OCI-LY7 (cell line): ENCODE measurements around the gene RTCB. TPM values are rescaled to one million over a fixed set of nuclear protein-coding genes. Genes with fewer than 3 reads are reported as not detected.

Experiments used
- BruUV-seq: library from RNA; stranded (reverse); fragments of 400-500 nt; replicated peaks from 2 replicates; lab custom pipeline; 2021; lab: Mats Ljungman, UMichigan
- CTCF ChIA-PET: fragments of 300-600 bp; sonication (Branson Sonifier 250); formaldehyde crosslinking; loops from one replicate; lab custom pipeline; 2022; ENCODE audit warnings: antibody characterized with exemption; ENCODE audit not compliant: unreplicated experiment; lab: Charles Lee
- POLR2A ChIA-PET: fragments of 300-600 bp; sonication (Branson Sonifier 250); formaldehyde crosslinking; loops from one replicate; lab custom pipeline; 2022; ENCODE audit warnings: antibody characterized with exemption; lab: Charles Lee
- DNase-seq: peaks from one replicate; pipeline ENCODE4 v3.0.0-alpha.2; 2015; ENCODE audit warnings: low spot score
- H2AFZ ChIP-seq: fragments of 200-600 bp; sonication (generic), shearing (Covaris generic); 2 replicates; pipeline ENCODE4 v1.6.1; 2014; ENCODE audit warnings: mild to moderate bottlenecking, antibody characterized with exemption, low read length, moderate library complexity
- H3K27ac ChIP-seq: fragments of 200-600 bp; sonication (generic); 2 replicates; pipeline ENCODE4 v1.5.1; 2014; ENCODE audit warnings: mixed run types, low read depth, mild to moderate bottlenecking, moderate library complexity, low read length, inconsistent platforms; ENCODE audit not compliant: poor library complexity, severe bottlenecking
- H3K36me3 ChIP-seq: fragments of 200-600 bp; sonication (generic); 2 replicates; pipeline ENCODE4 v1.6.1; 2014; ENCODE audit warnings: mild to moderate bottlenecking, antibody characterized with exemption, low read length, moderate library complexity, mixed read lengths; ENCODE audit not compliant: insufficient read depth
- H3K4me1 ChIP-seq: fragments of 200-600 bp; sonication (generic); 2 replicates; pipeline ENCODE4 v1.5.1; 2014; ENCODE audit warnings: mild to moderate bottlenecking, low read length; ENCODE audit not compliant: insufficient read depth, poor library complexity, severe bottlenecking
- H3K4me2 ChIP-seq: fragments of 200-600 bp; sonication (generic); 2 replicates; pipeline ENCODE4 v1.6.1; 2014; ENCODE audit warnings: mild to moderate bottlenecking, low read length
- H3K4me3 ChIP-seq: fragments of 200-600 bp; sonication (generic); 2 replicates; pipeline ENCODE4 v1.5.1; 2014; ENCODE audit warnings: mild to moderate bottlenecking, low read depth, low read length; ENCODE audit not compliant: poor library complexity, severe bottlenecking
- H3K79me2 ChIP-seq: fragments of 200-600 bp; sonication (generic); 2 replicates; pipeline ENCODE4 v1.6.1; 2016; ENCODE audit warnings: low read depth, mild to moderate bottlenecking, low read length, moderate library complexity, mixed read lengths; ENCODE audit not compliant: insufficient read depth
- H3K9me2 ChIP-seq: fragments of 200-600 bp; sonication (generic); 2 replicates; pipeline ENCODE4 v1.6.1; 2016; ENCODE audit warnings: mild to moderate bottlenecking, low read length, mixed read lengths; ENCODE audit not compliant: insufficient read depth
- H3K9me3 ChIP-seq: fragments of 200-600 bp; sonication (generic); 2 replicates; pipeline ENCODE4 v1.6.1; 2014; ENCODE audit warnings: mild to moderate bottlenecking, mixed run types, low read length, mixed read lengths
- H4K20me1 ChIP-seq: fragments of 200-600 bp; sonication (generic); 2 replicates; pipeline ENCODE4 v1.6.1; 2014; ENCODE audit warnings: mild to moderate bottlenecking, antibody characterized with exemption, low read length, moderate library complexity, mixed read lengths; ENCODE audit not compliant: insufficient read depth
- CTCF ChIP-seq: fragments of 200-600 bp; sonication (generic); conservative IDR thresholded peaks from 2 replicates; pipeline ENCODE4 v1.5.1; 2014; ENCODE audit warnings: mild to moderate bottlenecking, antibody characterized with exemption, low read length, moderate library complexity, mixed read lengths
- EZH2phosphoT487 ChIP-seq: fragments of 200-600 bp; sonication (generic); IDR thresholded peaks from 2 replicates; pipeline ENCODE4 v1.6.1; 2018; ENCODE audit warnings: low read depth, borderline replicate concordance, mild to moderate bottlenecking, mixed run types, antibody characterized with exemption, low read length, moderate library complexity, mixed read lengths
- intact Hi-C: fragments of 100-400 bp; cut with micrococcal nuclease; formaldehyde crosslinking; loops from one replicate; pipeline ENCODE4 v1.10.0; 2022; ENCODE audit not compliant: unreplicated experiment
- total RNA-seq, 2 experiments: library from RNA; depleted of rRNA in 1 of 2; stranded (reverse); fragments of >200 nt in 1 of 2; shearing (Covaris generic) in 1 of 2; gene quantifications; 2 replicates each; pipeline ENCODE4 v1.2.3, GENCODE V29; 2014 to 2022

RTCB gene
- total RNA-seq, 2 experiments from 2014 or later, result 29.9 to 37.2 TPM

GRCh38 chr22:32411402-32411801 is 645 bp downstream of the RTCB start:
- Histone ChIP-seq H4K20me1 (peaks cover 17% of the 10 kb centered on the region), H3K9me3 (no peaks in the 10 kb centered on the region), H3K4me3 (peak overlapping the region; percentile 88), H3K9me2 (0 out of 2 replicates have a peak, but pooled peaks cover 3% of the 10 kb centered on the region), H3K4me2 (peak overlapping the region; percentile 96), H3K4me1 (peaks cover 37% of the 10 kb centered on the region), H3K79me2 (peaks cover 16% of the 10 kb centered on the region), H2AFZ (peak overlapping the region; percentile 100), H3K27ac (no peak overlapping the region), H3K36me3 (peaks cover 28% of the 10 kb centered on the region)
- TF ChIP-seq EZH2phosphoT487, result no peak
- TF ChIP-seq CTCF, result no peak
- intact Hi-C loops, result no loop called here
- CTCF ChIA-PET, result no interaction called here
- POLR2A ChIA-PET, result interaction anchor here (0.6 to 0.7 kb wide), 2 partner anchors 25 to 542 kb away, joined by 3 read pairs; no protein-coding TSS in a partner anchor
- BruUV-seq, result no TSS peak
- peak; percentile 21 for DNase-seq

- Histone ChIP-seq H2AFZ (no peak overlapping the region), H3K4me3 (no peak overlapping the region), H3K4me2 (peak overlapping the region; percentile 96; the same call in 1 of the 2 replicates), H4K20me1 (peaks cover 17% of the 10 kb centered on the region), H3K9me3 (no peaks in the 10 kb centered on the region), H3K79me2 (peaks cover 16% of the 10 kb centered on the region), H3K36me3 (peaks cover 37% of the 10 kb centered on the region), H3K9me2 (0 out of 2 replicates have a peak, but pooled peaks cover 3% of the 10 kb centered on the region), H3K4me1 (peaks cover 37% of the 10 kb centered on the region), H3K27ac (no peak overlapping the region)
- BruUV-seq, result no TSS peak
- ChIA-PET POLR2A (interaction anchor here (0.7 kb wide), 1 partner anchor 1048 kb away, joined by 3 read pairs; no protein-coding TSS in a partner anchor), CTCF (no interaction called here)
- TF ChIP-seq CTCF (no peak), EZH2phosphoT487 (no peak)
- DNase-seq, result no peak
- intact Hi-C loops, result no loop called here
Observed at GRCh38 chr22:32410459-32410858, 1.6 kb downstream of the RTCB start.

GRCh38 chr22:32409977-32410376 is 2.1 kb downstream of the RTCB start:
- H3K4me2 ChIP-seq, result peak overlapping the region; percentile 96; the same call in 1 of the 2 replicates
- no peak overlapping the region for H2AFZ ChIP-seq
- ChIA-PET POLR2A (interaction anchor here (0.7 kb wide), 1 partner anchor 11 kb away, joined by 6 read pairs; no protein-coding TSS in a partner anchor), CTCF (no interaction called here)
- no peak overlapping the region for H3K27ac ChIP-seq
- H3K36me3 ChIP-seq, result peaks cover 42% of the 10 kb centered on the region
- TF ChIP-seq EZH2phosphoT487 (no peak), CTCF (no peak)
- intact Hi-C loops, result no loop called here
- H3K9me3 ChIP-seq, result no peaks in the 10 kb centered on the region
- H3K4me3 ChIP-seq, result no peak overlapping the region
- peaks cover 17% of the 10 kb centered on the region for H4K20me1 ChIP-seq
- no TSS peak for BruUV-seq
- DNase-seq, result no peak
- H3K9me2 ChIP-seq, result 0 out of 2 replicates have a peak, but pooled peaks cover 3% of the 10 kb centered on the region
- peaks cover 16% of the 10 kb centered on the region for H3K79me2 ChIP-seq
- H3K4me1 ChIP-seq, result peaks cover 37% of the 10 kb centered on the region
